Measurements from ENCODE around the gene USP31. TPM values are rescaled to one million over a fixed set of nuclear protein-coding genes. Genes with fewer than 3 reads are reported as not detected.
A peak's percentile ranks its signal among the peaks of the same experiment; 100 is the strongest.

Gene USP31
- total and polyA plus RNA-seq, 2 of the 13 experiments (the other 11 are each of a cell fraction or from before 2014, with no cell fraction given) = 22.5 to 23.3 TPM

DNA sequence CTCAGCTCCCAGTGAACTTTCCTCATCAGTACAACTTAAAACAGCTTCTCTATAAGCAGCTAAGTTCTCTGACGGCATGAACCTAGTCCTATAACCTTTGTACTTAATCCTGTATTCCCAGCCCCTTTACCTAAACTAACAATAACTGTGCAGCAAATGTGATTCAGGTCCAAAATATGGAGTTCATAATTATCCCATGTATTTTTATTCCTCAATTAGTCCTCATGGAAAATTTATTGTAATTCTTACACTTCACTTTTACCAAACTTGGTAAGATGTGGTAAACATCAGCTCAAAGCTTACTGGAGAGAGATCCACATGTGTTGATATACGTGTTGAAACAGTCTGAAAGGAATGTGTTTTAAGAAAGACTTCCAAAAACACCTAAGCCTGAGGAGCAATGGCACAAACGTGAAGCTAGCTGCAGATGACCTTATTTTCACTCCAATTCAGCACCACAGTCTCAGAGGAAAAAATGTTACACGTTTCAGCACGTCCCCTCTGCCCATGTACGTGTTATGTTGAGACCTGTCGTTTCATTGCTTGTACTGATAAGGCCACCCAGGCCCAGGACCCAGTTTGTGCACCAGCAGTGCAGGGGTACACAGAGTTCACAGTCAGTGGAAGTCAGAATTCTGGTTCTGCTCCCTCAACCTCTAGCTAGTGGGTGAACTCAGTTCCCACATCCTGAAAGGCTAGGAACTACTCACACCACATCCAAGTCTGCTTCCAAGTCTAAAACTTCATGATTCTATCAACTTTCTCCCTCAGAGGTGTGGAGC is 7.1 kb downstream of the USP31 start (continued):
- TF ChIP-seq NR2F2 (IDR thresholded peaks at IDR 0.05; ENCODE audit: borderline replicate concordance, low read depth) (no peak), U2AF1 (optimal IDR thresholded peaks at IDR 0.05; ENCODE audit: low read depth, low read length) (no peak), E2F2 (CRISPR knock-in tag; IDR thresholded peaks at IDR 0.05; ENCODE audit: borderline replicate concordance) (no peak), CREB1 (IDR thresholded peaks at IDR 0.05) (no peak), CREB1 (CRISPR knock-in tag; IDR thresholded peaks at IDR 0.05) (peak; percentile 53; the same call in 1 of the 2 replicates), ZNF10 (CRISPR knock-in tag; IDR thresholded peaks at IDR 0.05; ENCODE audit: borderline replicate concordance, low read depth) (no peak), ZNF224 (CRISPR knock-in tag; IDR thresholded peaks at IDR 0.05) (no peak), NAIF1 (CRISPR knock-in tag; IDR thresholded peaks at IDR 0.05; ENCODE audit: borderline replicate concordance) (peak; percentile 30; the same call in 1 of the 2 replicates), GRHL1 (CRISPR knock-in tag; conservative IDR thresholded peaks at IDR 0.05) (no peak), AGO2 (optimal IDR thresholded peaks at IDR 0.05; ENCODE audit: low read depth, low read length) (no peak), ZNF18 (CRISPR knock-in tag; IDR thresholded peaks at IDR 0.05; ENCODE audit: insufficient replicate concordance) (no peak), ZSCAN9 (CRISPR knock-in tag; IDR thresholded peaks at IDR 0.05; ENCODE audit: borderline replicate concordance) (no peak), SRSF4 (IDR thresholded peaks at IDR 0.05; ENCODE audit: low read depth, low read length, poor library complexity, severe bottlenecking) (no peak), IKZF4 (CRISPR knock-in tag; IDR thresholded peaks at IDR 0.05; ENCODE audit: borderline replicate concordance, low read depth, not compliant biosample characterization) (peak; percentile 51), ZNF446 (CRISPR knock-in tag; IDR thresholded peaks at IDR 0.05) (no peak), XRCC5 (optimal IDR thresholded peaks at IDR 0.05; ENCODE audit: low read length) (no peak), NFKBIZ (CRISPR knock-in tag; IDR thresholded peaks at IDR 0.05) (no peak), ZNF83 (CRISPR knock-in tag; IDR thresholded peaks at IDR 0.05; ENCODE audit: borderline replicate concordance) (0 out of 2 replicates have a peak, but pooled peaks have one; percentile 50)
- TF ChIP-seq, protein P1, sequence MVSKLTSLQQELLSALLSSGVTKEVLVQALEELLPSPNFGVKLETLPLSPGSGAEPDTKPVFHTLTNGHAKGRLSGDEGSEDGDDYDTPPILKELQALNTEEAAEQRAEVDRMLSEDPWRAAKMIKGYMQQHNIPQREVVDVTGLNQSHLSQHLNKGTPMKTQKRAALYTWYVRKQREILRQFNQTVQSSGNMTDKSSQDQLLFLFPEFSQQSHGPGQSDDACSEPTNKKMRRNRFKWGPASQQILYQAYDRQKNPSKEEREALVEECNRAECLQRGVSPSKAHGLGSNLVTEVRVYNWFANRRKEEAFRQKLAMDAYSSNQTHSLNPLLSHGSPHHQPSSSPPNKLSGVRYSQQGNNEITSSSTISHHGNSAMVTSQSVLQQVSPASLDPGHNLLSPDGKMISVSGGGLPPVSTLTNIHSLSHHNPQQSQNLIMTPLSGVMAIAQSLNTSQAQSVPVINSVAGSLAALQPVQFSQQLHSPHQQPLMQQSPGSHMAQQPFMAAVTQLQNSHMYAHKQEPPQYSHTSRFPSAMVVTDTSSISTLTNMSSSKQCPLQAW (CRISPR knock-in tag; IDR thresholded peaks at IDR 0.05) = no peak; the same call in 1 of the 2 replicates
- TF ChIP-seq, protein P2, sequence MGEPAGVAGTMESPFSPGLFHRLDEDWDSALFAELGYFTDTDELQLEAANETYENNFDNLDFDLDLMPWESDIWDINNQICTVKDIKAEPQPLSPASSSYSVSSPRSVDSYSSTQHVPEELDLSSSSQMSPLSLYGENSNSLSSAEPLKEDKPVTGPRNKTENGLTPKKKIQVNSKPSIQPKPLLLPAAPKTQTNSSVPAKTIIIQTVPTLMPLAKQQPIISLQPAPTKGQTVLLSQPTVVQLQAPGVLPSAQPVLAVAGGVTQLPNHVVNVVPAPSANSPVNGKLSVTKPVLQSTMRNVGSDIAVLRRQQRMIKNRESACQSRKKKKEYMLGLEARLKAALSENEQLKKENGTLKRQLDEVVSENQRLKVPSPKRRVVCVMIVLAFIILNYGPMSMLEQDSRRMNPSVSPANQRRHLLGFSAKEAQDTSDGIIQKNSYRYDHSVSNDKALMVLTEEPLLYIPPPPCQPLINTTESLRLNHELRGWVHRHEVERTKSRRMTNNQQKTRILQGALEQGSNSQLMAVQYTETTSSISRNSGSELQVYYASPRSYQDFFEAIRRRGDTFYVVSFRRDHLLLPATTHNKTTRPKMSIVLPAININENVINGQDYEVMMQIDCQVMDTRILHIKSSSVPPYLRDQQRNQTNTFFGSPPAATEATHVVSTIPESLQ (CRISPR knock-in tag; conservative IDR thresholded peaks at IDR 0.05) = 0 out of 2 replicates have a peak, but pooled peaks have one; percentile 69

Measured in HepG2 (cell line).